GM12878 (cell line): ENCODE results near the gene SP3.

Experiments
- POLR2AphosphoS5 ChIP-seq: IDR thresholded peaks from 2 replicates; pipeline ENCODE4 v1.6.1; 2011; ENCODE audit warnings: mild to moderate bottlenecking, low read length, inconsistent platforms
- SMC3 ChIP-seq: IDR thresholded peaks from 2 replicates; pipeline ENCODE4 v1.6.1; 2011; ENCODE audit warnings: low read length, improper control_type of control experiment, borderline replicate concordance

DNA sequence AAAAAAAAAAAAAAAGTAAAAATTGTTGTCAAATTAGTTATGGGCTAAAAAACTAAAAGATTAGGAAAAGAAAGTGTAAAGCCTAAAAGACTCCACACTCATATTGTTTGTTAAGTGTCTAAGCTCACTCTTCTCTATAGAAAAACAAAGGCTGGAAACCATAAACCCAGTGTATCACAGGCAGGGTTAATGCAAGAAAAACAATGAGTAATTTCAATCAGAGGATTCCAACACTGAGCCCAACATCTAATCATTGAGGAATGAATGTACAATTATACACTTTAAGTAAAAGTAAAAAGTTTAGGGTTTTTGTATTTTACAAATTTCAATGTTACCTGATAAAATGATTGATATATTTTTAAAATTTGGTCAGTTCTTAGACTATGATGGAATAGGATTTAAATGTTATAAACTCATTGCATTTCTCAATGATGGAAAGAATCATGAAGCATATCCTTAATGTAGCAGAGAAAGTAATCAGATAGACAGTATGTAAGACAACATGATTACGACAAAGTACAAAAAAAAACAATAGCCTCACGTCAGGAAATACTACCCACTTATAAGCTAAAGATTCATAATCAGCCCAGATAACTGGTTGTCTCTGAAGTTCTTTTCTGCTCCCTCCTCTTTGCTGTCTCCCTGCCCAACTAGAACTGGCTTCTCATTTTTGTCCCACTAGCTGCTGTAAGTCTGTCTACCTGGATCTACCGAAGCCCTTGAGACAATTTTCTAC lies 44.5 kb upstream of the SP3 start:
- TF ChIP-seq SMC3 (no peak), POLR2AphosphoS5 (no peak)
